Measurements from ENCODE around the gene CCDC116. TPM values are rescaled to one million over a fixed set of nuclear protein-coding genes. Genes with fewer than 3 reads are reported as not detected.
"Not testable (repeated sequence)": the region's sequence is repeated elsewhere in the genome, so short reads cannot be mapped to it uniquely, and the experiment has no call there.

The CCDC116 gene
- total RNA-seq, 2 donors from 2014 or later = 0.59 TPM; not detected in 1

DNA sequence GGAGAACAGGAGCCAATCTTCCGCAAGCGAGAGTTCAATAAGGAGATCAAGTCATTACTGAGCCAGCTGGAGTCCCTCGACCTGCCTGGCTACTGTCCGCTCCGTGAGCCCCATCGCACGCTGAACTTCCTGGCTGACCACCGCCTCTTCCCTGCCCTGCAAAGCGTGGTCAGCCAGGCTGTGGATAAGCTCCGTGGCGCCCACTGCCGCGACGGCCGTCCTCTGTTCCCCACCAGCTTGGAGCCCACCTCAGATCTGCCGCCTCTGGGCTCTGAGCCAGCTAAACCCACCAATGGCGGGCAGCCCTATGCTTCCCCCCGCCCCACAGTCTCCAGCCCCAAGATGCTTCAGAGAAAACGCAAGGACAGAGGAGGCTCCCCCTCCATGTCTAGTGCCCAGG lies 2.3 kb downstream of the CCDC116 start:
- no peak for DNase-seq
- H3K27me3 ChIP-seq = no peaks in the 10 kb centered on the region
- H3K9ac ChIP-seq (ENCODE audit: low read depth in 2 of 2, low read length in 2 of 2) = no peak overlapping the region
- H3K4me3 ChIP-seq = no peak overlapping the region
- H3K9me3 ChIP-seq = no peaks in the 10 kb centered on the region
- TF ChIP-seq, protein P1, sequence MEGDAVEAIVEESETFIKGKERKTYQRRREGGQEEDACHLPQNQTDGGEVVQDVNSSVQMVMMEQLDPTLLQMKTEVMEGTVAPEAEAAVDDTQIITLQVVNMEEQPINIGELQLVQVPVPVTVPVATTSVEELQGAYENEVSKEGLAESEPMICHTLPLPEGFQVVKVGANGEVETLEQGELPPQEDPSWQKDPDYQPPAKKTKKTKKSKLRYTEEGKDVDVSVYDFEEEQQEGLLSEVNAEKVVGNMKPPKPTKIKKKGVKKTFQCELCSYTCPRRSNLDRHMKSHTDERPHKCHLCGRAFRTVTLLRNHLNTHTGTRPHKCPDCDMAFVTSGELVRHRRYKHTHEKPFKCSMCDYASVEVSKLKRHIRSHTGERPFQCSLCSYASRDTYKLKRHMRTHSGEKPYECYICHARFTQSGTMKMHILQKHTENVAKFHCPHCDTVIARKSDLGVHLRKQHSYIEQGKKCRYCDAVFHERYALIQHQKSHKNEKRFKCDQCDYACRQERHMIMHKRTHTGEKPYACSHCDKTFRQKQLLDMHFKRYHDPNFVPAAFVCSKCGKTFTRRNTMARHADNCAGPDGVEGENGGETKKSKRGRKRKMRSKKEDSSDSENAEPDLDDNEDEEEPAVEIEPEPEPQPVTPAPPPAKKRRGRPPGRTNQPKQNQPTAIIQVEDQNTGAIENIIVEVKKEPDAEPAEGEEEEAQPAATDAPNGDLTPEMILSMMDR (IDR thresholded peaks at IDR 0.05) = no peak
- intact Hi-C loops (cut with DNase I) = no loop called here
- H3K4me1 ChIP-seq = no peaks in the 10 kb centered on the region
- H3K36me3 ChIP-seq = no peaks in the 10 kb centered on the region
- H3K27ac ChIP-seq = no peak overlapping the region

DNA sequence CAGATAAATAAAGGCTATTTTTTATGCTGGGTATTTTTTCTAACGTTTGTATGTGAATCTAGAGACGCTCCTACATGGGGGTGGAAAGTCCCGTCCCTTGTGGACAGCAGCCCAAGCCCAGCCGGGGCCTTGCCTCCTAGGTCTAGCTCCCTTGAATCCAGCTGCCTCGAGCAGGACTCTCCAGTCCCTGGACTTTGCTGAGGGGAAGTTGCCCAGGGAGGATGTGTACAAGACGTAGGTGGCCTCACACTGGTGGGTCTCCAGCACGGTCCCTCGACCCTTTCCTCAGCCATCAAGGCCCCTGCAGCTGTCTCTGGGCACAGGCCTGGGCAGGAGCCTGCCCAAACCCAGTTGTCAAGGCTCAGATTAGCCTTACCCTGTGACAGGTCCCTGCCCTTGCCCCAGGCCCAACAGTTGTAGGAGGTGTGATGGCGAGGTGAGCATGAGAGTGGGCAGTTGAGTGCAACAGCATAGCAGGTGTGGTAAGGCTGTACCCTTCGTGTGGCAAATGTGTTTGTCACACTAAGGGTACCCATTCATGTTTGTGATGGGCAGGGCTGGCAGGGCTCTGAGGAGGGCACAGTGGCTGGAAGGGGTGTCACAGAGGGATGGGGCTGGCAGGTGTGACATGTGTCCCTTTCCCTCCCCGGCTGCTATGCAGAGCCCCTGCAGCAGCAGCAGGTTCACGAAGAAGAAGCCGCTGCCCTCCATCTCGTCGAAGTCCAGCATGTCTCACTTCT lies 3.4 kb downstream of the CCDC116 start:
- Histone ChIP-seq H3K4me1 (no peaks in the 10 kb centered on the region), H3K9me3 (no peaks in the 10 kb centered on the region), H3K9ac (ENCODE audit: low read depth in 2 of 2, low read length in 2 of 2) (no peak overlapping the region), H3K27me3 (no peaks in the 10 kb centered on the region), H3K27ac (no peak overlapping the region), H3K4me3 (no peak overlapping the region), H3K36me3 (no peaks in the 10 kb centered on the region)
- TF ChIP-seq, protein P1 (IDR thresholded peaks at IDR 0.05) = no peak
- no peak for DNase-seq
- intact Hi-C loops (cut with DNase I) = no loop called here

DNA sequence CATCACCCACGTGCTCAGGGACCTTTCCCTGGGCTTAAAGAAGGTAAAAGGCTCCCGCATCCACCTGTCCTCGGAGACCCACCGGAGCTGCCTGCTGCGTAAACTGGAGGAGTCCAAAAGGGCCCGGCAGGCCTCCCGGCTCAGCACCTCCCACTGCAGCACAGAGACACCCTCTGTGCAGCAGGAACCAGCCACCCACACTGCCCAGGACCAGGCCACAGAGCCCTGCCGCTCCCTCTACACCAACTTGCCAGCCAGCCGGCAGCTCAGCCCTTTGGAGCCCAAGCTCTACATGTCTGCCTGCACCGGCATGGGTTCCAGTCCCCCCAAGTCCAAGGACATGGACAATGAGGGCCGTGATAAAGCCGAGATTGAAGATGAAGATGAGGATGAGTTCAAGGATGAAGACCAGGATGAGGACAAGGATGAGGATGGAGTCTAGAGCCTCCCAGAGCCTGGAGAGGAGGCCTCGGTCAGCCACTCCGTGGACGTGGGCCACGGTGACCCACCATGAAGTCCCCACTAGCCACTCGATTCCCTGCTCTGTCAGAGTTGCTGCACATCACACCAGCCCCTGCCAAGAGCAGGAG lies 4.2 kb downstream of the CCDC116 start:
- Histone ChIP-seq H3K9ac (ENCODE audit: low read depth in 2 of 2, low read length in 2 of 2) (no peak overlapping the region), H3K36me3 (no peaks in the 10 kb centered on the region), H3K4me3 (no peak overlapping the region), H3K27me3 (no peaks in the 10 kb centered on the region), H3K27ac (no peak overlapping the region), H3K4me1 (no peaks in the 10 kb centered on the region), H3K9me3 (no peaks in the 10 kb centered on the region)
- no peak for DNase-seq
- intact Hi-C loops (cut with DNase I) = no loop called here
- TF ChIP-seq, protein P1 (IDR thresholded peaks at IDR 0.05) = no peak

DNA sequence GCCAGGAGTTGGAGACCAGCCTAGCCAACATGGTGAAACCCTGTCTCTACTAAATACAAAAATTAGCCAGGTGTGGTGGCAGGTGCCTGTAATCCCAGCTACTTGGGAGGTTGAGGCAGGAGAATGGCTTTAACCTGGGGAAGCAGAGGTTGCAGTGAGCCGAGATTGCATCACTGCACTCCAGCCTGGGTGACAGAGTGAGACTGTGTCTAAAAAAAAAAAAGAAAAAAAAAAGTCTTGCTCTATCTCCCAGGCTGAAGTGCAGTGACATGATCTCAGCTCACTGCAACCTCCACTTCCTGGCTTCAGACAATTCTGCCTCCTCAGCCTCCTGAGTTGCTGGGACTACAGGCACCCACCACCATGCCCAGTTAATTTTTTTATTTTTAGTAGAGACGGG lies 4.9 kb downstream of the CCDC116 start:
- H3K27me3 ChIP-seq; DNase-seq; H3K4me1 ChIP-seq; H3K27ac ChIP-seq; H3K9ac ChIP-seq (ENCODE audit: low read depth in 2 of 2, low read length in 2 of 2); H3K9me3 ChIP-seq; H3K36me3 ChIP-seq; intact Hi-C loops (cut with DNase I); H3K4me3 ChIP-seq: not testable (repeated sequence)

DNA sequence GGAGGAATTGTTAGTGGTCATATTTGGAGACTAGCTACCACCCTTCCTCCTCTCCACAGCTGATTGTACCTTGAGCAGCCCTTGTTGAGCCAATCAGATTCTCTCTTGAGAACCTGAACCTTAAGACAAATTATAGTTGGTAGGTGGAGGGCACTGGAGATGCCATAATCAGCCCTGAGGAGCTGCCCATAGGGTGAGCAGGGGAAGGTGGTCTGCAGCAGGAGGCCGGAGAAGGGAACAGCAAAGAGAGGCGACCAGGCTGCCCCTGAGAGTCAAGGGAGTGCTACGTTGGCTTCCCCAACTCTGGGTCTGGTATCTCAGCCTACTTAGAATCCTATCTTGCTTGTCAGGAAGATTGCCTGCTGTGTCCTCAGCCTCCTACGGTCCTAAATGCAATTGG lies 6.8 kb downstream of the CCDC116 start:
- intact Hi-C loops (cut with DNase I) = no loop called here
- Histone ChIP-seq H3K36me3 (no peaks in the 10 kb centered on the region), H3K4me3 (no peak overlapping the region), H3K9ac (ENCODE audit: low read depth in 2 of 2, low read length in 2 of 2) (no peak overlapping the region), H3K9me3 (no peaks in the 10 kb centered on the region), H3K27me3 (no peaks in the 10 kb centered on the region), H3K27ac (no peak overlapping the region), H3K4me1 (peaks cover 4% of the 10 kb centered on the region)
- no peak for DNase-seq
- TF ChIP-seq, protein P1 (IDR thresholded peaks at IDR 0.05) = no peak

DNA sequence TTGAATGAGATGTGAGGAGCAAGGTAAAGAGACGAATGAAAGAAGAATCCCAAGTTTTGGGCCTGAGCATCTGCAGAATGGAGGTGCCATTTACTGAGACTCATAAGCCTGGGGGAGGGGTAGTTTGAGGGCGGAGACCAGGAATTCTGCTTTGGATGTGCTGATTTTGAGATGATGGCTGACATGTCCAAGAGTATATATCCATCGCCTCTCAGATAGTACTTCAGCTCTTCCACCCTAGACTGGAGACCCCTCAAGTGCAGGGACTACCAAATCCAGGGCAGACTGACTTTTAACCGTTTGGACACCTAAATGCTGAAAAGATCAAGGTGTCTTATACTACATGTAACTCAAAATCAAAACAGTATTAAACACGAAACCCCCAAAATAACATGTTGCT lies 8.2 kb downstream of the CCDC116 start:
- DNase-seq = no peak
- H3K27ac ChIP-seq = no peak overlapping the region
- no peak overlapping the region for H3K9ac ChIP-seq (ENCODE audit: low read depth in 2 of 2, low read length in 2 of 2)
- H3K27me3 ChIP-seq = no peaks in the 10 kb centered on the region
- no peaks in the 10 kb centered on the region for H3K9me3 ChIP-seq
- H3K4me1 ChIP-seq = peaks cover 4% of the 10 kb centered on the region
- no peak overlapping the region for H3K4me3 ChIP-seq
- intact Hi-C loops (cut with DNase I) = loop anchor here (2.0 kb wide), 1 partner anchor 70 kb away; no protein-coding TSS in a partner anchor
- TF ChIP-seq, protein P1 (IDR thresholded peaks at IDR 0.05) = no peak
- H3K36me3 ChIP-seq = no peaks in the 10 kb centered on the region

Data from colonic mucosa (tissue), 4 donors.